HCT116 (cell line): ENCODE measurements around the gene HEPN1. TPM values are rescaled to one million over a fixed set of nuclear protein-coding genes. Genes with fewer than 3 reads are reported as not detected.

Source experiments
- ATAC-seq: fragments of 200-7000 bp; cut with Tn5 transposase; 2 replicates; pipeline ENCODE4 v1.9.1; 2020; ENCODE audit warnings: mild to moderate bottlenecking, moderate library complexity
- BruUV-seq: library from RNA; stranded (reverse); fragments of 400-500 nt; replicated peaks from 2 replicates; lab custom pipeline; 2021; lab: Mats Ljungman, UMichigan
- CTCF ChIA-PET: fragments of 300-600 bp; sonication (Branson Sonifier 250); formaldehyde crosslinking; loops from one replicate; lab custom pipeline; 2021; ENCODE audit warnings: antibody characterized with exemption; lab: Charles Lee
- POLR2A ChIA-PET: fragments of 300-600, 350-600 bp; sonication (Branson Sonifier 250); formaldehyde crosslinking; loops from one replicate; lab custom pipeline; 2021; ENCODE audit warnings: antibody characterized with exemption; lab: Charles Lee
- RAD21 ChIA-PET, 2 experiments: fragments of 300-600 bp; sonication (Branson Sonifier 250); formaldehyde crosslinking; loops; one replicate each; lab custom pipeline; 2023; ENCODE audit warnings: low total read pairs in 2 of 2; ENCODE audit not compliant: uncharacterized antibody in 2 of 2, unreplicated experiment in 2 of 2, low non-redundant PET in 1 of 2; lab: Charles Lee
- DNase-seq: peaks from one replicate; pipeline ENCODE4 v3.0.0-alpha.2; 2010; ENCODE audit warnings: low read depth, low spot score
- H2AFZ ChIP-seq: fragments of 200-600 bp; shearing (Covaris generic), sonication (generic); 2 replicates; pipeline ENCODE4 v1.6.1; 2017; ENCODE audit warnings: low read depth, mixed run types, mixed read lengths, antibody characterized with exemption, low read length; ENCODE audit not compliant: poor library complexity, severe bottlenecking
- H3K27ac ChIP-seq: 2 replicates; pipeline ENCODE4 v1.5.1; 2012; ENCODE audit warnings: low read depth, low read length
- H3K27me3 ChIP-seq: fragments of 200-600 bp; sonication (generic); 2 replicates; pipeline ENCODE4 v1.6.1; 2016; ENCODE audit warnings: mixed run types, low read length, mixed read lengths; ENCODE audit not compliant: insufficient read depth
- H3K36me3 ChIP-seq, 2 experiments: fragments of 200-500 bp in 1 of 2; fragments of 200-600 bp in 1 of 2; sonication (Bioruptor generic) in 1 of 2; sonication (generic) in 1 of 2; 2 replicates each; pipeline versions ENCODE4 v1.5.1 to v1.6.1; 2014 to 2016; ENCODE audit warnings: low read length in 2 of 2, inconsistent platforms in 1 of 2, mixed read lengths in 1 of 2, mixed run types in 1 of 2; ENCODE audit not compliant: insufficient read depth in 2 of 2, control insufficient read depth in 1 of 2
- H3K4me1 ChIP-seq, 2 experiments: fragments of 200-600 bp in 1 of 2; sonication (generic) in 1 of 2; 2 replicates each; pipeline versions ENCODE4 v1.5.1 to v1.6.1; 2012 to 2017; ENCODE audit warnings: low read length in 2 of 2, inconsistent platforms in 1 of 2, mild to moderate bottlenecking in 1 of 2, mixed read lengths in 1 of 2, mixed run types in 1 of 2, moderate library complexity in 1 of 2; ENCODE audit not compliant: insufficient read depth in 2 of 2, control insufficient read depth in 1 of 2
- H3K4me2 ChIP-seq: fragments of 200-600 bp; sonication (generic); 2 replicates; pipeline ENCODE4 v1.6.1; 2017; ENCODE audit warnings: mixed run types, low read length, mixed read lengths
- H3K4me3 ChIP-seq, 2 experiments: fragments of 200-600 bp in 1 of 2; sonication (generic) in 1 of 2; replicated peaks in 1 of 2; 2 replicates each; pipeline ENCODE4 v1.5.1; 2011 to 2016; ENCODE audit warnings: low read length in 2 of 2, control low read depth in 1 of 2, low read depth in 1 of 2, mild to moderate bottlenecking in 1 of 2, mixed read lengths in 1 of 2, mixed run types in 1 of 2
- H3K79me2 ChIP-seq: fragments of 200-600 bp; sonication (generic); 2 replicates; pipeline ENCODE4 v1.6.1; 2017; ENCODE audit warnings: mild to moderate bottlenecking, mixed run types, low read length, moderate library complexity, mixed read lengths; ENCODE audit not compliant: insufficient read depth
- H3K9ac ChIP-seq: fragments of 200-600 bp; sonication (generic); 2 replicates; pipeline ENCODE4 v1.6.1; 2016; ENCODE audit warnings: low read length, mixed read lengths
- H3K9me2 ChIP-seq: fragments of 200-600 bp; sonication (generic), shearing (Covaris generic); 2 replicates; pipeline ENCODE4 v1.6.1; 2017; ENCODE audit warnings: mixed run types, mild to moderate bottlenecking, moderate library complexity; ENCODE audit not compliant: insufficient read depth
- H3K9me3 ChIP-seq, 2 experiments: fragments of 200-500 bp in 1 of 2; fragments of 200-600 bp in 1 of 2; sonication (Bioruptor generic) in 1 of 2; sonication (generic) in 1 of 2; 2 replicates each; pipeline ENCODE4 v1.6.1; 2014 to 2017; ENCODE audit warnings: low read length in 2 of 2, mixed read lengths in 2 of 2, inconsistent platforms in 1 of 2, low read depth in 1 of 2, mild to moderate bottlenecking in 1 of 2, mixed run types in 1 of 2, moderate library complexity in 1 of 2; ENCODE audit not compliant: control insufficient read depth in 1 of 2, insufficient read depth in 1 of 2
- H4K20me1 ChIP-seq: fragments of 200-600 bp; sonication (generic), shearing (Covaris generic); 2 replicates; pipeline ENCODE4 v1.6.1; 2017; ENCODE audit warnings: mixed run types, mild to moderate bottlenecking, moderate library complexity; ENCODE audit not compliant: insufficient read depth
- CBX3 ChIP-seq: IDR thresholded peaks from 2 replicates; pipeline ENCODE4 v1.6.1; 2012; ENCODE audit warnings: low read depth
- FOSL1 ChIP-seq: IDR thresholded peaks from 2 replicates; pipeline ENCODE4 v1.6.1; 2012; ENCODE audit warnings: low read depth
- POLR2AphosphoS5 ChIP-seq: IDR thresholded peaks from 2 replicates; pipeline ENCODE4 v1.6.1; 2011; ENCODE audit warnings: mild to moderate bottlenecking, low read depth, low read length, moderate library complexity
- SIN3A ChIP-seq: IDR thresholded peaks from 2 replicates; pipeline ENCODE4 v1.6.1; 2012; ENCODE audit warnings: low read depth
- SP1 ChIP-seq: IDR thresholded peaks from 2 replicates; pipeline ENCODE4 v1.6.1; 2012; ENCODE audit warnings: low read depth
- SRF ChIP-seq: IDR thresholded peaks from 2 replicates; pipeline ENCODE4 v1.6.1; 2012; ENCODE audit warnings: low read depth
- TCF7L2 ChIP-seq: IDR thresholded peaks from 2 replicates; pipeline ENCODE4 v1.7.0; 2011; ENCODE audit warnings: borderline replicate concordance, inconsistent platforms; ENCODE audit not compliant: insufficient read depth, insufficient read length; ENCODE audit errors: extremely low read depth
- ZFX ChIP-seq: fragments of 450-650 bp; IDR thresholded peaks from 2 replicates; pipeline ENCODE4 v1.6.1; 2017
- intact Hi-C: fragments of 100-400 bp; cut with micrococcal nuclease; formaldehyde crosslinking; loops from 2 replicates; pipeline ENCODE4 v1.10.0; 2022
- total RNA-seq: library from RNA; stranded (reverse); gene quantifications from one replicate; pipeline ENCODE4 v1.2.1, GENCODE V29; 2021; ENCODE audit not compliant: unreplicated experiment
- TF ChIP-seq, protein P1 (sequence below): IDR thresholded peaks from 2 replicates; pipeline ENCODE4 v1.6.1; 2011; ENCODE audit warnings: mild to moderate bottlenecking, low read length, moderate library complexity; ENCODE audit not compliant: insufficient replicate concordance; ENCODE audit errors: extremely low read depth
- TF ChIP-seq, protein P2 (sequence below): IDR thresholded peaks from 2 replicates; pipeline ENCODE4 v1.6.1; 2012
- TF ChIP-seq, protein P3 (sequence below): IDR thresholded peaks from 2 replicates; pipeline ENCODE4 v1.6.1; 2012; ENCODE audit warnings: low read depth
- TF ChIP-seq, protein P4 (sequence below): IDR thresholded peaks from 2 replicates; pipeline ENCODE4 v1.6.1; 2012

HEPN1 gene
- total RNA-seq, 1 experiment from 2014 or later = not detected

DNA sequence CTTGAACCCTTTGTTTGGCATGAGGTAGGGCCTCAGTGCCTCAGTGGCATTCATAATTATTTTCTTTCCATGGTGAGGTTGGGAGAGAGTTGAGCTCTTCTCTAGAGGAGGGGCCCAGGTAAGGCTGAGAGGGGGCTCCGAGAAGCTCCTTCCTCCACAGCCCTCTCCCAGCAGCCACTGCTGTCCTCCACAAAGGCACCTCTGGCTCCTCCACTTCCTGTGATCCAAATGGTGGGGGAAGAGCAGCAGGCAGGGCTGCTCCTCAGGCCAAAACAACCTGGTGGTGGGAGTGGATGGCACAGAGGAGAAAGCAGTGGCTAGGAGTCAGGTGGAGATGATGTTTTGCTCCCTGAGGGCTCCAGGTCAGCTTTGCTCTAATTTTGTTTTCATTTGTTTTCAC, 34.7 kb upstream of the HEPN1 start:
- POLR2A ChIA-PET = no interaction called here
- no peaks in the 10 kb centered on the region for H3K9me2 ChIP-seq
- 0 out of 2 replicates have a peak, but pooled peaks cover 3% of the 10 kb centered on the region for H3K27me3 ChIP-seq
- no TSS peak for BruUV-seq
- no peak overlapping the region for H3K4me2 ChIP-seq
- no peaks in the 10 kb centered on the region for H3K4me1 ChIP-seq
- intact Hi-C loops = no loop called here
- H3K9me3 ChIP-seq = no peaks in the 10 kb centered on the region
- no peak overlapping the region for H3K4me3 ChIP-seq
- H3K36me3 ChIP-seq = no peaks in the 10 kb centered on the region
- TF ChIP-seq SP1 (no peak), SIN3A (no peak), TCF7L2 (no peak), SRF (no peak), FOSL1 (no peak), ZFX (no peak), CBX3 (no peak), POLR2AphosphoS5 (no peak)
- TF ChIP-seq, protein P1, sequence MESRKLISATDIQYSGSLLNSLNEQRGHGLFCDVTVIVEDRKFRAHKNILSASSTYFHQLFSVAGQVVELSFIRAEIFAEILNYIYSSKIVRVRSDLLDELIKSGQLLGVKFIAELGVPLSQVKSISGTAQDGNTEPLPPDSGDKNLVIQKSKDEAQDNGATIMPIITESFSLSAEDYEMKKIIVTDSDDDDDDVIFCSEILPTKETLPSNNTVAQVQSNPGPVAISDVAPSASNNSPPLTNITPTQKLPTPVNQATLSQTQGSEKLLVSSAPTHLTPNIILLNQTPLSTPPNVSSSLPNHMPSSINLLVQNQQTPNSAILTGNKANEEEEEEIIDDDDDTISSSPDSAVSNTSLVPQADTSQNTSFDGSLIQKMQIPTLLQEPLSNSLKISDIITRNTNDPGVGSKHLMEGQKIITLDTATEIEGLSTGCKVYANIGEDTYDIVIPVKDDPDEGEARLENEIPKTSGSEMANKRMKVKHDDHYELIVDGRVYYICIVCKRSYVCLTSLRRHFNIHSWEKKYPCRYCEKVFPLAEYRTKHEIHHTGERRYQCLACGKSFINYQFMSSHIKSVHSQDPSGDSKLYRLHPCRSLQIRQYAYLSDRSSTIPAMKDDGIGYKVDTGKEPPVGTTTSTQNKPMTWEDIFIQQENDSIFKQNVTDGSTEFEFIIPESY = no peak
- TF ChIP-seq, protein P2, sequence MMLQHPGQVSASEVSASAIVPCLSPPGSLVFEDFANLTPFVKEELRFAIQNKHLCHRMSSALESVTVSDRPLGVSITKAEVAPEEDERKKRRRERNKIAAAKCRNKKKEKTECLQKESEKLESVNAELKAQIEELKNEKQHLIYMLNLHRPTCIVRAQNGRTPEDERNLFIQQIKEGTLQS = no peak
- TF ChIP-seq, protein P3, sequence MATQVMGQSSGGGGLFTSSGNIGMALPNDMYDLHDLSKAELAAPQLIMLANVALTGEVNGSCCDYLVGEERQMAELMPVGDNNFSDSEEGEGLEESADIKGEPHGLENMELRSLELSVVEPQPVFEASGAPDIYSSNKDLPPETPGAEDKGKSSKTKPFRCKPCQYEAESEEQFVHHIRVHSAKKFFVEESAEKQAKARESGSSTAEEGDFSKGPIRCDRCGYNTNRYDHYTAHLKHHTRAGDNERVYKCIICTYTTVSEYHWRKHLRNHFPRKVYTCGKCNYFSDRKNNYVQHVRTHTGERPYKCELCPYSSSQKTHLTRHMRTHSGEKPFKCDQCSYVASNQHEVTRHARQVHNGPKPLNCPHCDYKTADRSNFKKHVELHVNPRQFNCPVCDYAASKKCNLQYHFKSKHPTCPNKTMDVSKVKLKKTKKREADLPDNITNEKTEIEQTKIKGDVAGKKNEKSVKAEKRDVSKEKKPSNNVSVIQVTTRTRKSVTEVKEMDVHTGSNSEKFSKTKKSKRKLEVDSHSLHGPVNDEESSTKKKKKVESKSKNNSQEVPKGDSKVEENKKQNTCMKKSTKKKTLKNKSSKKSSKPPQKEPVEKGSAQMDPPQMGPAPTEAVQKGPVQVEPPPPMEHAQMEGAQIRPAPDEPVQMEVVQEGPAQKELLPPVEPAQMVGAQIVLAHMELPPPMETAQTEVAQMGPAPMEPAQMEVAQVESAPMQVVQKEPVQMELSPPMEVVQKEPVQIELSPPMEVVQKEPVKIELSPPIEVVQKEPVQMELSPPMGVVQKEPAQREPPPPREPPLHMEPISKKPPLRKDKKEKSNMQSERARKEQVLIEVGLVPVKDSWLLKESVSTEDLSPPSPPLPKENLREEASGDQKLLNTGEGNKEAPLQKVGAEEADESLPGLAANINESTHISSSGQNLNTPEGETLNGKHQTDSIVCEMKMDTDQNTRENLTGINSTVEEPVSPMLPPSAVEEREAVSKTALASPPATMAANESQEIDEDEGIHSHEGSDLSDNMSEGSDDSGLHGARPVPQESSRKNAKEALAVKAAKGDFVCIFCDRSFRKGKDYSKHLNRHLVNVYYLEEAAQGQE = no peak
- TF ChIP-seq, protein P4, sequence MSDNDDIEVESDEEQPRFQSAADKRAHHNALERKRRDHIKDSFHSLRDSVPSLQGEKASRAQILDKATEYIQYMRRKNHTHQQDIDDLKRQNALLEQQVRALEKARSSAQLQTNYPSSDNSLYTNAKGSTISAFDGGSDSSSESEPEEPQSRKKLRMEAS = no peak
- CTCF ChIA-PET = interaction anchor here (1.6 kb wide), 1 partner anchor 8 kb away, joined by 4 read pairs; no protein-coding TSS in a partner anchor
- RAD21 ChIA-PET = no interaction called here
- H2AFZ ChIP-seq = no peak overlapping the region
- H3K27ac ChIP-seq = no peak overlapping the region
- no peaks in the 10 kb centered on the region for H4K20me1 ChIP-seq
- ATAC-seq (no peak), DNase-seq (no peak)
- no peaks in the 10 kb centered on the region for H3K79me2 ChIP-seq
- H3K9ac ChIP-seq = no peak overlapping the region
